GM10266 (cell line): ENCODE data around the gene ADGRG6.

ENCODE experiments used
- DNase-seq: peaks from one replicate; pipeline ENCODE4 v3.0.0; 2012; ENCODE audit errors: extremely low spot score
- CTCF ChIP-seq: IDR thresholded peaks from 2 replicates; pipeline ENCODE4 v1.5.1; 2012; ENCODE audit warnings: mild to moderate bottlenecking, low read depth; ENCODE audit not compliant: control insufficient read depth, insufficient read depth; ENCODE audit errors: missing control alignments

ADGRG6 gene

GRCh38 chr6:142455957-142456589 lies 154.3 kb downstream of the ADGRG6 start:
- DNase-seq = no peak
- no peak for TF ChIP-seq CTCF

GRCh38 chr6:142457638-142458406 lies 156.0 kb downstream of the ADGRG6 start:
- no peak for DNase-seq
- TF ChIP-seq CTCF = no peak

- no peak for DNase-seq
- no peak for TF ChIP-seq CTCF
These were observed 157.0 kb downstream of the ADGRG6 start for GRCh38 chr6:142458836-142459235.

GRCh38 chr6:142459271-142459670 lies 157.5 kb downstream of the ADGRG6 start:
- DNase-seq = no peak
- TF ChIP-seq CTCF = no peak

GRCh38 chr6:142462260-142462659 lies 160.5 kb downstream of the ADGRG6 start:
- TF ChIP-seq CTCF = no peak
- no peak for DNase-seq

- DNase-seq = no peak
- no peak for TF ChIP-seq CTCF
These were observed 162.2 kb downstream of the ADGRG6 start for GRCh38 chr6:142463988-142464387.

DNA sequence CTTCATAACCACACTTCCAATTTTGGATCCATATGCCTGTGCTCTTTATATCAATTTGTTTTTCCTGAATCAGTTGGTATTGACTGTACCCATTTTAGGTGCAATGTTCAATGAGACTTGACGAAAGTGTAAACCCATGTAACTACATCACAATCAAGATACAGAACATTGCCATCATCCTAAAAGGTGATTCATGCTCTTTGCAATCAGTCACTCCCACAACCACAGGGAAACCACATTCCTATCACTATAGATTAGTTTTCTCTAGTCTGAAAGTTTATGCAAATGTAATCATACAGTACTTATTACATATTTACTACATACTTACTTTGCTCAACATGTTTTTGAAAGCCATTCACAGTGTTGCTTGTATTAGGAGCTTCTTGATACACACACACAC lies 167.4 kb downstream of the ADGRG6 start:
- DNase-seq = no peak
- TF ChIP-seq CTCF = no peak
